ENCODE results near the gene SWT1.

GRCh38 chr1:185151215-185151614, 5.8 kb upstream of the SWT1 start:
- TF ChIP-seq POLR2A (IDR thresholded peaks at IDR 0.05) (no peak), EP300 (IDR thresholded peaks at IDR 0.05) (no peak)
- TF ChIP-seq, protein P1, sequence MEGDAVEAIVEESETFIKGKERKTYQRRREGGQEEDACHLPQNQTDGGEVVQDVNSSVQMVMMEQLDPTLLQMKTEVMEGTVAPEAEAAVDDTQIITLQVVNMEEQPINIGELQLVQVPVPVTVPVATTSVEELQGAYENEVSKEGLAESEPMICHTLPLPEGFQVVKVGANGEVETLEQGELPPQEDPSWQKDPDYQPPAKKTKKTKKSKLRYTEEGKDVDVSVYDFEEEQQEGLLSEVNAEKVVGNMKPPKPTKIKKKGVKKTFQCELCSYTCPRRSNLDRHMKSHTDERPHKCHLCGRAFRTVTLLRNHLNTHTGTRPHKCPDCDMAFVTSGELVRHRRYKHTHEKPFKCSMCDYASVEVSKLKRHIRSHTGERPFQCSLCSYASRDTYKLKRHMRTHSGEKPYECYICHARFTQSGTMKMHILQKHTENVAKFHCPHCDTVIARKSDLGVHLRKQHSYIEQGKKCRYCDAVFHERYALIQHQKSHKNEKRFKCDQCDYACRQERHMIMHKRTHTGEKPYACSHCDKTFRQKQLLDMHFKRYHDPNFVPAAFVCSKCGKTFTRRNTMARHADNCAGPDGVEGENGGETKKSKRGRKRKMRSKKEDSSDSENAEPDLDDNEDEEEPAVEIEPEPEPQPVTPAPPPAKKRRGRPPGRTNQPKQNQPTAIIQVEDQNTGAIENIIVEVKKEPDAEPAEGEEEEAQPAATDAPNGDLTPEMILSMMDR (IDR thresholded peaks at IDR 0.05) = no peak

Measured in tibial nerve (tissue), 4 donors.